HG02678 (cell line): Measurements from ENCODE around the gene PYHIN1.
"Not testable (repeated sequence)": the region's sequence is repeated elsewhere in the genome, so short reads cannot be mapped to it uniquely, and the experiment has no call there.

Source experiments
- ATAC-seq: cut with Tn5 transposase; IDR thresholded peaks from one replicate; pipeline ENCODE4 v1.9.1; 2021; ENCODE audit warnings: mild to moderate bottlenecking, moderate library complexity; ENCODE audit not compliant: unreplicated experiment

PYHIN1 gene

DNA sequence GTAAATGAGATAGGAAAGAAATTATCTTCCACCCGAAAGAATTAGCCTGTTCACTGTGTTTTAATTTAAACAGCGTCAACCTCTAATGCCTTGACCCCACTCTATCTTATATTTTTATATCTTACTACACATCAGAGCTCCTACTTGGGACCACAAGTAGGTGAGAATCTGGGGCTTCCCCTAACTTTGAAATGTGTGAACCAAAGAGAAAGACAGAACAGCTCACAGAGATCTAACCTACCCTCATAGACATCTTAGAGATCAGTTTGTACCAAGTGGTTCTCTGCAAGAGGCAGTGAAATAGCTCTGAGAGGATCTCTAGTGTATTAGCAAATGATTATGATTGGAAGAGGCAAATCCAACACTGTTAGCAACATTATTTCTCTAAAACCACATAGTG lies 47.4 kb downstream of the PYHIN1 start:
- no peak for ATAC-seq

DNA sequence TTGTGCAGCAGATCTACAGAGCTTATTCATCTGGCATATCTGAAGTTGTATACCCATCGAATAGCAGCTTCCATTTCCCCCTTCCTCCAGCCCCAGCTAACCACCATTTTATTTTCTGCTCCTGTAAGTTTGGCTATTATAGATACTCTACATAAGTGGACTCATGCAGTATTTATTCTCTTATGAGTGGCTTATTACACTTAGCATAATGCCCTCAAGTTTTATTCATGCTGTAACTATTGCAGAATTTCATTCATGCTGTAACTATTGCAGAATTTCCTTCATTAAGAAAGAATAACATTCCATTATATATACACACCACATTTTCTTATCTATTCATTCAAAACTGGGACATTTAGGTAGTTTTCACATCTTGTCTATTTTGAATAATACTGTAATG lies 47.9 kb downstream of the PYHIN1 start:
- ATAC-seq = no peak

DNA sequence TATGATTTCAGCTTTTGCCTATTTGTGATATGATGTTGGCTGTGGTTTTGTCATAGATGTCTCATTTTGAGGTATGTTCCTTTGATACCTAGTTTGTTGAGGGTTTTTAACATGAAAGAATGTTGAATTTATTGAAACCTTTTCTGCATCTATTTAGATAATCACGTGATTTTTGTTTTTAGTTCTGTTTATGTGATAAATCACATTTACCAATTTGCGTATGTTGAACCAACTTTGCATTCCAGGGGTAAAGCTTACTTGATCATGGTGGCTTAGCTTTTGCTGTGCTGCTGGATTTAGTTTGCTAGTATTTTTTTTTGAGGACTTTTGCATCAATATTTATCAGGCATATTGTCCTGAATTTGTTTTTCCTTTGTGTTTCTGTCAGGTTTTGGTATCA lies 51.9 kb downstream of the PYHIN1 start:
- no peak for ATAC-seq

DNA sequence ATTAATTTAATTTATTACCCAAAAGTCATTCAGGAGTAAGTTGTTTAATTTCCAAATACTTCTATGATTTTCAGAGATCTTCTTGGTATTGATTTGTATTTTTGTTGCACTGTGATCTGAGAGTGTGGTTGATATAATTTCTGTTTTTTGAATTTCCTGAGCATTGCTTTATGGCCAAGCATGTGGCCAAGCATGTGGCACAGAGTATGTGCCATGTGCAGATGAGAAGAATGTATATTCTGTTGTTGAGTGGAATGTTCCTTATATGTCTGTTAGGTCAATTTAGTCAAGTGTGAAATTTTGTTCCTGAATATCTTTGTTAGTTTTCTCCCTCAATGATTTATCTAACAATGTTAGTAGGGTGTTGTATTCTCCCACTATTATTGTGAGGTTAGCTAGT lies 53.0 kb downstream of the PYHIN1 start:
- no peak for ATAC-seq

DNA sequence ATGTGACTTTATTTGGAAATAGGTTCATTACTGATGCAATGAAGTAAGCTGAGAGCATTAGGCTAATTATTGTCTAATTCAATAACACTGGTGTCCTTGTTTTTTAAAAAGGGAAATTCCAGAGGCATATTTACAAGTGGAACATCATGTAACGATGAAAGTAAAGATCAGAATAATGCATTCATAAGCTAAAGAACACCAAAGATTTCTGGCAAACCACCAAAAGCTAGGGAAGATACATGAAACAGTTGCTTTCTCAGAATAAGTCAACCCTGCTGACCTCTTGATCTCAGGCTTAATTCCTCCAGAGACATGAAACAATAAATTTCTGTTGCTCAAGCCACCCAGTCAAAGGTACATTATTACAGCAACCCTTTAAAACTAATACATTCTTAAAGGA lies 58.1 kb downstream of the PYHIN1 start:
- ATAC-seq = no peak

DNA sequence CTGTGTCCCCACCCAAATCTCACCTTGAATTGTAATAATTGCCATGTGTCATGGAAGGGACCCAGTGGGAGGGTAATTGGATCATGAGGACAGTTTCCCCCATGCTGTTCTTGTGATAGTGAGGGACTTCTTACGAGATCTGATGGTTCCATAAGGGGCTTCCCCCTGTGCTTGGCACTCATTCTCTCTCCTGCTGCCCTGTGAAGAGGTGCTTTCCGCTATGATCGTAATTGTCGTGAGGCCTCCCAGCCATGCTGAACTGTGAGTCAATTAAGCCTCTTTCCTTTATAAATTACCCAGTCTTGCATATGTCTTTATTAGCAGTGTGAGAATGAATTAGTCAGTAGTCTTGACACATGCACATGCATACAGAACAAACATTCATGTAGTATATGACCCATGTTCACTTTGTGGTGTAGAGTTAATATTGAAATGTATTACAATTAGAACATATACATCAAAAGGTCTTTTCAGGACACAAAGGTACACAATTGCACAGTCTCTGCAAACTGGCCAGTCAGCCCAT lies 61.5 kb downstream of the PYHIN1 start:
- no peak for ATAC-seq

DNA sequence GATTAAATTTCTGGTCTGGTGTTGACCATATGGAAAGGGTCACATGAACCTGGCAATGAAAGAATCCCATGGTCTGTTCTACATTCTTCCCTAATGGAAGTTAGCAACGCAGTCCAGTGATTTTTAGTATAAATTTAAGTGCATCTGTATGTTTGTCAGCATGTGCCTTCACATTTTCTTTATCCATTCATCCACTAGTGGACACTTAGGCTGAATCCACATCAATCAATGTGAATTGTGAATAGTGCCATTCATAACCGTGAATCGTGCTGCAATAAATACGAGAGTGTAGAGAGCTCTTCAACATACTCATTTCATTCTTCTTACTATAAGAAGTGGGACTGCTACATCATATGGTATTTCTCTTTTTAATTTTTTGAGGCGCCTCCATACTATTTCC lies 65.6 kb downstream of the PYHIN1 start:
- ATAC-seq = no peak

DNA sequence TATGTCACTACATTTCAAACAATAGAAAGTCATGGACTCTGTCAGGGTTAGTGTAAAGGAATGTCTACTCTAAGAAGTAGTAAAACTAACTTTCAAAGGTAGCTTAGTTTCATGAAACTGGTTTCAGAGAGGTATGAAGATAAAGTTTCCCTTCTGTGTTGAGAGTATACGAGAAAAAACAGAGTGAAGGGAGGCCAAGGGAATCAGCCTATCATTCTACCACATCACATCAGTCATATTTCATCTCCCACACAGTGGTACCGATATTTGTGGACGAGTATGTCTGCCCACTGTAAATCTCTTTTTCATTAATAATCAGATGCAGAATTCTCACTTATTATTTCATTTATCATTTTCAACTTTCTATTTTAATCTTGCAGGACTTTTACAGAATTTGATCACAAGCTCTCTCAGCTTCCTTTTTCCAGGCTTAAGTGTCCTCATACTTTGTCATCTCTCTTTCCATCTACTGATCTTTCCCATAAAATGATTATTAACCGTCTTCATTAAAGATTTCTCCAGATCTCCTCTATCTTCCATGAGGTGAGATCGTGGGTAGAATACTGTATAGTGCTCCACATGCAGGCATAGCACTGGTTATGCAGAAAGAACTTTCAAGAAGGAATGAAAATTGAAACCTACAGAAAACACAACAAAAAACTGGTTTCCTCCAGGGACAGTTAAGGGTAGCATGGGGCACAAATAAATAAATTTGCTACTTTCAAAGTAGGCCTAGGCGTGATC lies 66.9 kb downstream of the PYHIN1 start:
- ATAC-seq = peak; percentile 33

DNA sequence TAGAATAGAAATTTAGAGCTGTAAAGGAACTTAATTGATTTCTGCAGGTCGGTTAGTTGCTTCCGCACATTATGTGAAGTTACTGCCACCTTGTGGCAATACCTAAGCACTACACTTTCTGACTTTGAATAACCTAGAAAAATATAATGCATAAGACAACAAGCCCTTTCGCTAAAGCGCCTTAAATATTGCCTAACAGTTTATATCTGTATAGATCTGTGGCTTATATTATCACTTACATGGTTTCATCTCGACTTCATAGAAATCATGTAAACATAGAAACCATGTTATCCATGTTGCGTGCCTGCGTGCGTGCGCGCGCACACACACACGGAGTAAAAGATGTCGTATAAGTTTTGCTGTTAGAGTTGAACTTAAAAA lies 67.4 kb downstream of the PYHIN1 start:
- peak; percentile 62 for ATAC-seq

DNA sequence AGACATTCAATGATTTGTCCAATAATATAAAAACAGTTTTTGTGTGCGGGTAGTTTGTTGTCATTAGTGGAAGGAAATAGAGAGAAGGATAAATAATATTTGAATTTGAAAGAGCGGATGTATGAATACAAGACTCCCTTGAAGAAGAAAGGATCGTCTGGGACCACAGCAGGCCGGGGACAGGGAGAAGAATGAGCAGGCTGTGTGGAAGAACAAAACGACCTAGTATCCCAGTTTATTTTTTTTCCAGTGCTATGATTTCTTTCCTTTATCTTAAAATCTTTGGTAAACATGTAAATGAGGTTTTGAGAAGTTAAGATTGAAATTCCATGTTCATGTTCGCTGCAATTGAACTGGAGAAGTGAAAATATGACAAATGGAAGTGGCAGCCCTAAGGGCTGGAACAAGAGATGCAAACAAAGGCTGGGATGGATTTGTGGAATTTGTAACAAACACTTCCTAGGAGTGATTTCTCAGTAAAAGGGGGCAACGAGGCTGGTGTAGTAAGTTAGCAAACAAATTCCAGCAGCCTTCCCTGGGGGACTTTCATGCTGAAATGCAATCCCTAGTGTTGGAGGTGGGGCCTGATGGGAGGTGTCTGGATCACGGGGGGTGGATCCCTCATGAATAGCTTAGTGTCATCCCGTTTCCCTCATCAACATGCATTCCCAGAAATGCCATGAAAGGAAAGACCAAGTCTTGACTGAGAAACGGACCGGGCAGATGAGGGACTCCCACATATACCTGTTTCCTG lies 68.1 kb downstream of the PYHIN1 start:
- ATAC-seq = no peak

DNA sequence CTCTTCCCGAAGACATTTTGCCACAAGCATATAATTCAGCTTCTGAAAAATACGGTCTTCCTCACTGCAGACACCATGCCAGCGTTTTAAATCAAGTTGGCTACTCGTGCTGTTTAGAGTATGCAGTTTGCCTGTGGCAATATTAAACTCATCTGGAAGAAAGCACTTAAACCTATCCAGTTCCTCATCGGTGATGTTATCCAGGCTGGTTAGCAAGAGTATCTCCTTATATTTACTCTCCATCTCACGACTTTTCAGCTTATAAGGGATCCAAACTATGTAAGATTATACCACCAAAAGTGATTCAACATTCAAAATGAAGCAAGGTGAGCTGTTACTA lies 68.7 kb downstream of the PYHIN1 start:
- ATAC-seq = no peak

DNA sequence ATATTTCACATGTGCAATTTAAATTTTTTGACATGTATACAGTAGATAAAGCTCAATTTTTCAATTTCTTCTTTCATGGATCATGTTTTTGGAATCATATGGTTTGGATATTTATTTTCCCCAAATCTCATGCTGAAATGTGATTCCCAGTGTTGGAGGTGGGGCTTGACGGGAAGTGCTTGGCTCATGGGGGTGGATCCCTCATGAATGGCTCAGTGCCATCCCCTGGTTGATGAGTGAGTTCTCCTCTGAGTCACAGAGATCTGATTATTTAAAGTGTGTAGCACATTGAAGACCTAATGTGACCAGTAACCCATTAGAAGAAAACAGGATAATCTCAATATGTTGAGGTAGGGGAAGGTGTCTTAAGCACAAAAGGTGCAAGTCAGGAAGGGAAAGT lies 69.3 kb downstream of the PYHIN1 start:
- no peak for ATAC-seq

DNA sequence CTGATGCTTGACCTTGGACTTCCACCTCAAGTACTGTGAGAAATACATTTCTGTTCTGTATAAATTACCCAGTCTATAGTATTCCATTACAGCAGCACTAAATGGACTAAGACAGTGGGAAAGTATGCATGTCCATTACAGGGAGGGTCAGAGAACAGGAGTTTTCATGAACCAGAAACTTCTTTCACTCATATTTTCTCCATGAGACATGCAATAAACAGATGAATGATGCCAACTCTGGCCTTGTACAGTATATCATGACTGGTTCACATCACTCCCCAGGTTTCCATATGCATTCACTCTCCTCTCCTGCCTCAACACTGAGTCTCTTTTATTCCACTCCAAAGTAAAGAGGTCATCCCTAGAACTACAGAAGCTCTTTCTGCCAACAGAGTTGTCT lies 73.8 kb downstream of the PYHIN1 start:
- no peak for ATAC-seq

DNA sequence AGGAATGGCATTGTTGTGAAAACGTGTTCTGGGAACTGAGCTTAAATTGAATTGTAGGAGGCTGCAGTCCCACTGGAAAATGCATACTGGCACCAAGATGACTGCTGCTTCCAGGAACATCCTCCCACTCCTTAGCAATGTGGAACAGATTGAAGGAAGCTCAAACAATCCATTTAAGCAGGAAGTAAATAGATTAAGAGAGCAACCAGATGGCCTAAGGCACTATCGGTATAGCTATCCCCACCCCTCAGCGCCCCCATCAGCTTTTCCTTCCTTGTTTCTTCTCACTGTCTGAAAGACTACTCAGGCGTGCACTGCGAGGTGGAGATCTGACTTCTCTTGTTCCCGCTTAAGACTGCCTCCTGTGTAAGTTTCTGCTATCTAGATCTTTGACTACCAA lies 74.3 kb downstream of the PYHIN1 start:
- no peak for ATAC-seq

DNA sequence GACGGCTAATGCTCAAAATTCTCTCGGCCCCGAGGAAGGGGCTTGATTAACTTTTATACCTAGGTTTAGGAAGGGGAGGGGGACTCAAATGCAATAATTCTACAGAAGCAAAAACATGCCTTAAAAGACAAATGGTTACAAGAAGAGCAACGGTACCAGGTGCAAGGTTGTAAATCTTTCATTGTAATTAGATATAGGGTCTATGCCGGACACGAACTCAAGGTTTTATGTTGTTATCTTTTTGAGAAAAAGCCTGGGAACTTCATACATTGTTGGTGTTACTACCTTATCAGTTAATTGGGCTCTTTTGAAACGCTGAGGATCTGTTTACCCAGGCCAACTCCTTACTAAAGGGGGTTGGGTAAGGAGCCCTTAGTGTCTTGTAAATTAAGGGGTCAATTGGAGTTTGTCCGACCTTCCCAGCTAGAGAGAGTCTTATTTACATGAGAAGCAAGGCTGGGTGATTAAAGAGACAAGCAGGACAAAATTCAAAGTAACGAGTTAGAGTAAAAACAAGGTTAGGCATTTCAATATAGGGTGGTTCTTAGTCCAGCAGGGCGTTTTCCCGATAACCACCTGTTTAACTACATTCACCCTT lies 75.0 kb downstream of the PYHIN1 start:
- not testable (repeated sequence) for ATAC-seq

DNA sequence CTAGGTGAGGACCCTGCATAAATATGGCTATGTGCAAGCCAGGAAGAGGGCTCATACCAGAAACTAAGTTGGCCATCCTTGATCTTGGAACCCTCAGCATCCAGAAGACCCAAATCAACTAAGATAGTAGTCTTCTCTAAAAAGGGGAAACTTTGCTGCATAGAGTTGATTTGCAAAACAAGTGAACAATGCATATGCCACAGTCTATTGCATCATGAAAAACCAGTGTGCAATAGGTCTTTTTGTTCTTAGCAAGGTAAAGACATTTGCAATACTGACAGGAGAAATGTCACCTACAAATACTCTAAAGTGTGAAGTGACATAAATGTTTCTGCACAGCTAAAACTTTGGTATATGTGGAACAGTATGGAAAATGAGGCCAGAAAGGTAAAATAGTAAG lies 76.4 kb downstream of the PYHIN1 start:
- no peak for ATAC-seq

DNA sequence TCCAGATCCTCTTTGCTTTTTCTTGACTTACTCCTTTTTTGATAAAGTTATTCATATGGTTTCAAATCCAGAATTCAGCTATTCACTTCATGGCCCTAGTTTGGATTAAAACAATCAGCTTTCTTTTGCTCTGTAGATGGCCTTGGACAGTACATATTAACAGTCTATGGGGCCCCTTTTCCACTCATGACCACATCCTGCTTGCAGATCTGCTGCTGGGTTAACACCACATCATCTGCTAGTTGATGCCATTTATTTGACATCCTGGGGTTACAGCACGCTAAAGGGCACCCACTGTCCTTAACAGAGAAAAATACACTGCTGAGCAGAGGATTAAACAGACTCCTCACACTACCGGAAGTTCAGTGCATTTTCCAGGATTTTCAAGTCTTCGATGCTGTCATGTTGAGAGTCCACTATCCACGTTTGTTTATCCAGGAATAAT lies 77.4 kb downstream of the PYHIN1 start:
- peak; percentile 76 for ATAC-seq

DNA sequence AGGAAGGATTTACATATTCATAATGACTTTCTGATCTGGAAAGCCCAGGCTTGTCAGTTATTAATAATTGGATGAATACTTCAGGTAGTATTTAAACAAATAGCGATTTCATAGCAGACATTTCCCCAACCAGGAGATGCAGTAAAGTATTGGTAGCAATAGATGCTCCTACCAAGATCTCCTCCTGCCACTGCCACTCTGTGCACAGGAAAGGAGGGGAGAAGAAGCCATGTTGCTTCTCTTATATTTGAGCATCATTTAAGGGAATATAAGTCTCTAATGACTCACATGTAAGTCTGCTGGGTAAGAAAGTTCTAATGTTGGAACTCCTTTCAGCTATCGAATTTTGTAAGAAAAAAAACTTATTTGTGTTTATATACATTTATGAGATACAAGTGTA lies 77.9 kb downstream of the PYHIN1 start:
- peak; percentile 19 for ATAC-seq

DNA sequence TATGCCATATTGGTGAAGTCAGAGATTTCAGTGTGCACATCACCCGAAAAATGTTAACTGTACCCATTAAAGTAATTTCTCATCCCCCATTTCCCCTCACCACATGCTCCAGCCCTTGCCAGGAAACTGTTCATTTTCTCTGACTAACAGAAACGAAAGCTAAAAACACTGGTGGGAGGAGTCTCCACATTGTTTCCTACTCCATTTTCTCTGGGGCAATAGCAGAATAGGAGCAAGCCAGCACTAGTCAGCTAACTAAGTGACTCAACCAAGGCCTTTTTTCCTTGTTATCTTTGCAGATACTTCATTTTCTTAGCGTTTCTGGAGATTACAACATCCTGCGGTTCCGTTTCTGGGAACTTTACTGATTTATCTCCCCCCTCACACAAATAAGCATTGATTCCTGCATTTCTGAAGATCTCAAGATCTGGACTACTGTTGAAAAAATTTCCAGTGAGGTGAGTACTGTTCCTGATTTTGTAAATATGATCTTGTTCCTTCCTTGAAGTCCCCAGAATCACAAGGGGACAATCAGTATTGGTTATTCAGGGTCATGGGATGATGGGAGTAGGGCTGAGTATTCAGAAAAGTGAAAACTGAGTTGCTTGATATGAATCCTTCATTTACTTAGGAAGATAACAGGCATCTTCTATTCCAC lies 78.5 kb downstream of the PYHIN1 start, which contains the start of gene IFI16:
IFI16 (plus strand) TSS at position 204 of the 658 bp plus-strand sequence. CDS start 4,774 bp downstream, outside the sequence.
- peak; percentile 66 for ATAC-seq

DNA sequence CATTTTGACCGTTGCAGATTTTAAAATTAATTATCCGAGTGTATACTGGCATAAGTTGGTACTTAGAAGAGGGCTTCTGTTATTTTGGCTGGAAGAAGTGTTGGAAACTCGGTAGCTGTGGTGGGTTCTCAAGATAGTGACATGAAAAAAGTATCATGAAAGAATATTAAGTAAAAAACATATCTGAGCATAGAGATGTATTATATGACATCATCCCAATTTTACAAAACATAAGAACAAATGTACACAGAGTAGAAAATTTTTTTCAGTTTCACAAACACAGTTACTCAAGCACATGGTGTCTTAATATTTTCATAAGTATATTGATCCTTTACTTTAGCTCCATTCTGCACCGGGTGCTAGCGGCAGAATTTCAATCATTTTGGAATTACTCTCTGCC lies 79.0 kb downstream of the PYHIN1 start:
- no peak for ATAC-seq

DNA sequence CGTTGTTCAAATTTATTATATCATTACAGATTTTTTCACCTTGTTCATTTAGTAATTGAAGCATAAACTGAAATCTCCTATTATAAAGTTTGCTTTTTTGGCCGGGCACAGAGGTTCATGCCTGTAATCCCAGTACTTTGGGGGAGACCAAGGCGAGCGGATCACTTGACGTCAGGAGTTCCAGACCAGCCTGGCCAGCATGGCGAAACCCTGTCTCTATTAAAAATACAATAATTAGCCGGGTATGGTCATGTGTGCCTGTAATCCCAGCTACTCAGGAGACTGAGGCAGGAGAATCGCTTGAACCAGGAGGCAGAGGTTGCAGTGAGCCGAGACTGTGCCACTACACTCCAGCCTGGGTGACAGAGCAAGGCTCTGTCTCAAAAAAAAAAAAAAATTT lies 79.6 kb downstream of the PYHIN1 start:
- not testable (repeated sequence) for ATAC-seq
